K562 (cell line): ENCODE measurements around the gene SMIM10L2A. TPM values are rescaled to one million over a fixed set of nuclear protein-coding genes. Genes with fewer than 3 reads are reported as not detected.

Experiments used
- BHLHE40 ChIP-seq: IDR thresholded peaks from 2 replicates; pipeline ENCODE4 v1.6.1; 2011; ENCODE audit warnings: low read length, improper control_type of control experiment
- CUX1 ChIP-seq: fragments of 200-800 bp; sonication (Bioruptor generic); IDR thresholded peaks from 2 replicates; pipeline ENCODE4 v1.6.1; 2016; ENCODE audit warnings: missing genetic modification characterization, missing compliant biosample characterization
- DEAF1 ChIP-seq: fragments of 450-650 bp; formaldehyde crosslinking; IDR thresholded peaks from 2 replicates; pipeline ENCODE4 v1.4.0; 2020; ENCODE audit warnings: mild to moderate bottlenecking, moderate library complexity
- GTF3C2 ChIP-seq: IDR thresholded peaks from 3 replicates; pipeline ENCODE4 v1.6.1; 2011; ENCODE audit warnings: borderline replicate concordance, mild to moderate bottlenecking, moderate library complexity; ENCODE audit not compliant: insufficient read length; ENCODE audit errors: extremely low read depth
- KDM1A ChIP-seq, 2 experiments: fragments of 450-650 bp; IDR thresholded peaks; 2 replicates each; pipeline ENCODE4 v1.6.1; 2016; ENCODE audit warnings: mild to moderate bottlenecking in 2 of 2
- SIRT6 ChIP-seq: IDR thresholded peaks from one replicate; pipeline ENCODE4 v1.6.1; 2012; ENCODE audit warnings: low read depth, mild to moderate bottlenecking, control low read depth, inconsistent platforms, low read length, moderate library complexity
- polyA plus RNA-seq, 8 experiments: library from polyadenylated mRNA; depleted of rRNA in 4 of 8; stranded (reverse) in 5 of 8; unstranded in 3 of 8; fragments of >200 nt; fragmentation: Nextera tagmentation in 2 of 8; fragmentation: Illumina TruSeq in 1 of 8; extraction: Ambion mirVana in 2 of 8; extraction: Trizol in 1 of 8; gene quantifications; 2 replicates each; pipeline versions ENCODE4 v1.2.1 to v1.2.3, GENCODE V29; 2011 to 2014; ENCODE audit warnings: inconsistent platforms in 1 of 8, missing spikeins in 1 of 8
- total RNA-seq, 7 experiments: library from RNA; depleted of rRNA in 6 of 7; stranded (reverse); fragments of >200 nt in 6 of 7; fragmentation: Illumina TruSeq in 2 of 7; extraction: Trizol in 2 of 7; gene quantifications; 2 replicates each; pipeline versions ENCODE4 v1.2.1 to v1.2.3, GENCODE V29; 2011 to 2021; ENCODE audit warnings: low replicate concordance in 1 of 7

Gene SMIM10L2A
- total and polyA plus RNA-seq, 9 of the 15 experiments (the other 6 are each of a cell fraction or from before 2014, with no cell fraction given) = 0.03 to 0.14 (median 0.09) TPM; not detected in 2

- TF ChIP-seq CUX1 (CRISPR knock-in tag) (no peak), KDM1A (IDR thresholded peaks at IDR 0.05) (no peak), BHLHE40 (no peak), GTF3C2 (no peak), SIRT6 (no peak), DEAF1 (CRISPR knock-in tag) (no peak)
These were observed 48.4 kb upstream of the SMIM10L2A start (continued) for GRCh38 chrX:135373357-135373756.
